ENCODE data around the gene GRAP.
"Not testable (repeated sequence)": the region's sequence is repeated elsewhere in the genome, so short reads cannot be mapped to it uniquely, and the experiment has no call there.

DNA sequence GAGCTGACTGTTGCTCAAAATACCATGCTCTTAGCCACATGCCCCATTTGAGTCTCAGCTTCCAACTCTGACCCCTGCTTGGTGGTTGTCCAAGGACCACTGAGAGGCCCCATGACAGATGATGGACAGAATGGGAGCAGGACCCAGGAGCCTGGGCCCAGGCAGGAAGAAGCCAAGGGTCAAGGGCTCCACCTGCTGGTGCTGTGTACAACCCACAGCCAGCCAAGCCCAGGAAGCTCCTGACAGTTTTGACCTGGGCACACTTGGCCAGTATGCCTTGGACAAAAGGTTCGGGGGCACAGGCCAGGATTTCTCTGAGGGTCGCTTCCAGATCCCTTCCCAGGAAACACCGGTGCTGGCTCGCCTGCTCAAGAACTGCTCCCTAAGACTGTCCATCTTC is 15.0 kb downstream of the GRAP start:
- TF ChIP-seq CTCF (IDR thresholded peaks at IDR 0.05): peak in 2 of 4 experiments; percentile 9 to 54
- TF ChIP-seq POLR2AphosphoS5 (IDR thresholded peaks at IDR 0.05): not testable (repeated sequence)

All from gastroesophageal sphincter (tissue), 3 donors.